Measurements from ENCODE around the gene DMBT1.
A peak's percentile ranks its signal among the peaks of the same experiment; 100 is the strongest.

Gene DMBT1

DNA sequence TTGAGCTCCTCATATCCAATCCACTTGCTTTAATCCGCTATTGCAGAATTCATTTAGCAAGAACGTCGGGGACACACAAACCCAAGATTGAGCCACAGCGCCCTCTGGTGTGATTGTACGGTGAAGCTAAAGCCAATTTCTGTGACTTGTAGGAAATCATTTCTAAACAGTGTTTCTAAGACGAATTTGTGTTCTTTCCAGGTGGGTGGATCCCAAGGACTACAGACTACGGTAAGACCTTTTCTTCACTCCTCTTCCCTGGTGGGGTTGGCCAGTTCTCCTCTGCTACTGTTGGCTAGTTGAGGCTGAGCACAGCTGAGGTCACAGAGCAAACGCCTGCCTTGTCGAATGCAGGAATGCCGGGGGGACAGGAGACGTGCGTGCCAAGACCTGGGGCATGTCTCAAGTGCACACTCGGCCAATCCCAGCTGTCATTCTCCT lies 5.2 kb downstream of the DMBT1 start:
- POLR2A ChIA-PET, result no interaction called here
- CTCF ChIA-PET, result interaction anchor here (0.6 to 1.4 kb wide), 15 partner anchors 8 to 286 kb away, joined by 3 to 12 read pairs (median 3); no protein-coding TSS in a partner anchor
- peak; percentile 69 for DNase-seq (ENCODE audit: extremely low spot score)
- TF ChIP-seq, protein P1, sequence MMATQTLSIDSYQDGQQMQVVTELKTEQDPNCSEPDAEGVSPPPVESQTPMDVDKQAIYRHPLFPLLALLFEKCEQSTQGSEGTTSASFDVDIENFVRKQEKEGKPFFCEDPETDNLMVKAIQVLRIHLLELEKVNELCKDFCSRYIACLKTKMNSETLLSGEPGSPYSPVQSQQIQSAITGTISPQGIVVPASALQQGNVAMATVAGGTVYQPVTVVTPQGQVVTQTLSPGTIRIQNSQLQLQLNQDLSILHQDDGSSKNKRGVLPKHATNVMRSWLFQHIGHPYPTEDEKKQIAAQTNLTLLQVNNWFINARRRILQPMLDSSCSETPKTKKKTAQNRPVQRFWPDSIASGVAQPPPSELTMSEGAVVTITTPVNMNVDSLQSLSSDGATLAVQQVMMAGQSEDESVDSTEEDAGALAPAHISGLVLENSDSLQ (IDR thresholded peaks at IDR 0.05), result no peak
- TF ChIP-seq FOXK2 (IDR thresholded peaks at IDR 0.05) (no peak), CTBP1 (IDR thresholded peaks at IDR 0.05; ENCODE audit: borderline replicate concordance) (no peak), ZNF384 (IDR thresholded peaks at IDR 0.05) (no peak), SP1 (IDR thresholded peaks at IDR 0.05) (no peak), ARNT (IDR thresholded peaks at IDR 0.05) (no peak), BHLHE40 (IDR thresholded peaks at IDR 0.05; ENCODE audit: borderline replicate concordance) (no peak), FOXA1 (IDR thresholded peaks at IDR 0.05) (no peak), L3MBTL2 (conservative IDR thresholded peaks at IDR 0.05) (no peak), LEF1 (IDR thresholded peaks at IDR 0.05; ENCODE audit: borderline replicate concordance) (no peak), SUZ12 (IDR thresholded peaks at IDR 0.05) (no peak)

DNA sequence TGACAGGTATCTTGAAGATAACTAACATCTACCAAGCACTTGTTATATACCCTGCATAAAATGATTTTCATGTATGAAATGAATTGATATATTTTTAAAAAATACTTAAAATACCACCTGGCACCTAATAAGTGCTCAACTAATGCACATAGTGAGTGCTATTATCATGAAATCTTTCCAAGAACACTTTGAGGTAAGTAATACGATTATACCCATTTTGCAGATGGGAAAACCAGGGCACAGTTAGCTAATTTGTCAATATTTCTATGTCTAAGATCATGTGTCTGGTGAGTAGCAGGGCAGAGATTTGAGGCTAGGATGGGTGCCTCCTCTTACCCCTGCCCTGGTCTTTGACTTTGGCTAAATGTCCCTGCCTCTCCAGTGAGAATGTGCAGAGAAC lies 6.1 kb downstream of the DMBT1 start:
- POLR2A ChIA-PET, result no interaction called here
- TF ChIP-seq CTBP1 (IDR thresholded peaks at IDR 0.05; ENCODE audit: borderline replicate concordance) (no peak), TARDBP (IDR thresholded peaks at IDR 0.05) (no peak), ARNT (IDR thresholded peaks at IDR 0.05) (no peak), ZNF384 (IDR thresholded peaks at IDR 0.05) (no peak)
- DNase-seq (ENCODE audit: extremely low spot score), result no peak
- CTCF ChIA-PET, result interaction anchor here (1.4 kb wide), 2 partner anchors 128 to 131 kb away, joined by 5 to 8 read pairs; no protein-coding TSS in a partner anchor

DNA sequence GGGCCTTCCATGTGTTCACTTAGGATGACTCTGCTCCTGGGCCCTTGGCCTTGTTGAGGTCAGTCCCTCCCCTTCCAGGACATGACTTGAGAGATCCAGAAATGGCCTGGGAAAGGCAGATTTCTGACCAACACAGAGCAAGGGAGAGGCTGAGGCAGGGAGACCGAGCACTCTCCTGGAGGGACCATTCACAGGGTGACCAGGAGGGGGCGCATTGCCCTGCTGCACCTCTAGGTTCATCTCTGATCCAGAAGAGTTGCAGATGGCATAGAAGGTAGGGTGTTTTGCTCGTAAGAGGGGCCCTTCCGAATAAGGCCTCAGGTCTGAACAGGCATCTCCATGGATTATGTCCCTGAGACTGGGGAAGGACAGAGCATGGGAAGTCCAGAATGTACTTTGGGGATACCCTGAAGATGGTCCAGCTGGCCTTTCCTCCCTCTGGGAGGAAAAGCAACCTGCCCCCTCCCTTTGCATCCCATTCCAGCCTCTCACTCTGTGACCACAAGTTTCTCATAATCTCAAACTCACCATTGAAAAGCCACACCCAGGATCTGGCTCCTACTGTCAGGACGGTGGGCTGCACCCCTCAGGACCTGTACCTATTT lies 6.6 kb downstream of the DMBT1 start:
- peak; percentile 58 for DNase-seq (ENCODE audit: extremely low spot score)
- TF ChIP-seq SP1 (IDR thresholded peaks at IDR 0.05) (no peak), FOXK2 (IDR thresholded peaks at IDR 0.05) (no peak), SUZ12 (IDR thresholded peaks at IDR 0.05) (no peak), FOXM1 (IDR thresholded peaks at IDR 0.05; ENCODE audit: borderline replicate concordance) (no peak), BHLHE40 (IDR thresholded peaks at IDR 0.05; ENCODE audit: borderline replicate concordance) (no peak), ZNF384 (IDR thresholded peaks at IDR 0.05) (no peak), FOXA1 (IDR thresholded peaks at IDR 0.05) (no peak), HDGF (IDR thresholded peaks at IDR 0.05; ENCODE audit: borderline replicate concordance) (no peak)
- CTCF ChIA-PET, result no interaction called here

DNA sequence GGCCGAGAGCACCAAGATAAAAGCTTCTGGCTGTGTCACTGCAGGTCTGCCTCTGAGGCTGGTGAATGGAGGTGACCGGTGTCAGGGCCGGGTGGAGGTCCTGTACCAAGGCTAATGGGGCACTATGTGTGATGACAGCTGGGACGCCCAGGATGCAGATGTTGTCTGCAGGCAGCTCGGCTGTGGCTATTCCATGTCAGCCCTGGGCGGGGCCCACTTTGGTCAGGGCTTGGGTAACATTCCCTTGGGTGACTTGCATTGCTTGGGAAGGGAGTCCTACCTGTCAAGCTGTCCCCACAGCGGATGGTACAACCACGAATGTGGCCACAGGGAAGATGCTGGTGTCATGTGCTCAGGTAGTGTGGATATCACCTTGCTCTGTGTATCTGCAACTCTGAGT lies 8.0 kb downstream of the DMBT1 start:
- ChIA-PET POLR2A (interaction anchor here (0.6 kb wide), 1 partner anchor 9 kb away, joined by 4 read pairs; no protein-coding TSS in a partner anchor), CTCF (interaction anchor here (0.5 kb wide), 1 partner anchor 132 kb away, joined by 3 read pairs; no protein-coding TSS in a partner anchor)
- TF ChIP-seq, protein P1 (IDR thresholded peaks at IDR 0.05), result no peak
- no peak for TF ChIP-seq FOXA1 (IDR thresholded peaks at IDR 0.05)
- no peak for TF ChIP-seq HDGF (IDR thresholded peaks at IDR 0.05; ENCODE audit: borderline replicate concordance)
- TF ChIP-seq CTBP1 (IDR thresholded peaks at IDR 0.05; ENCODE audit: borderline replicate concordance), result no peak
- no peak for DNase-seq (ENCODE audit: extremely low spot score)

More for the DNA sequence above, 6.6 kb downstream of the DMBT1 start:
- POLR2A ChIA-PET, result no interaction called here

DNA sequence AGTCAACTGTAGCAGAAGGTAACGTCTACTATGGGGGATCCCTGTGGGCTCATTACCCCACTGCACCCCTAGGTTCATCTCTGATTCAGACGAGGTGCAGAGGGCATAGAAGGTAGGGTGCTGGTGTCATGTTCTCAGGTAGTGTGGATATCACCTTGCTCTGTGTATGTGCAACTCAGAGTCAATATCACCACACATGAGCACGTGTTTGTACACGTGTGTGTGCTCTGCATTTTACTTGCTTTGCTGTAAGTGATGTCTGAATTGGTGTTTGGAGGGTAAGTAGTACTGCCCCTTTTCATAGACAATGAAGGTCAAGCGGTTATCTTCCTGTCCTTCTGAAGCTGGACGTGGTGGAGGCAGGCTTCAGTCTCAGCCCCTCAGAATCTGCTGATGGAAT lies 10.4 kb downstream of the DMBT1 start:
- no peak for DNase-seq (ENCODE audit: extremely low spot score)
- ChIA-PET POLR2A (no interaction called here), CTCF (no interaction called here)
- no peak for TF ChIP-seq ARNT (IDR thresholded peaks at IDR 0.05)
- TF ChIP-seq, protein P1 (IDR thresholded peaks at IDR 0.05), result no peak
- no peak for TF ChIP-seq ZNF384 (IDR thresholded peaks at IDR 0.05)
- TF ChIP-seq FOXK2 (IDR thresholded peaks at IDR 0.05), result no peak
- no peak for TF ChIP-seq LEF1 (IDR thresholded peaks at IDR 0.05; ENCODE audit: borderline replicate concordance)
- TF ChIP-seq BHLHE40 (IDR thresholded peaks at IDR 0.05; ENCODE audit: borderline replicate concordance), result no peak
- TF ChIP-seq FOXA1 (IDR thresholded peaks at IDR 0.05), result no peak
- TF ChIP-seq L3MBTL2 (conservative IDR thresholded peaks at IDR 0.05), result no peak
- TF ChIP-seq ELF4 (IDR thresholded peaks at IDR 0.05), result no peak
- no peak for TF ChIP-seq HDGF (IDR thresholded peaks at IDR 0.05; ENCODE audit: borderline replicate concordance)
- TF ChIP-seq SUZ12 (IDR thresholded peaks at IDR 0.05), result no peak
- TF ChIP-seq FOXM1 (IDR thresholded peaks at IDR 0.05; ENCODE audit: borderline replicate concordance), result no peak
- no peak for TF ChIP-seq NFRKB (IDR thresholded peaks at IDR 0.05)

DNA sequence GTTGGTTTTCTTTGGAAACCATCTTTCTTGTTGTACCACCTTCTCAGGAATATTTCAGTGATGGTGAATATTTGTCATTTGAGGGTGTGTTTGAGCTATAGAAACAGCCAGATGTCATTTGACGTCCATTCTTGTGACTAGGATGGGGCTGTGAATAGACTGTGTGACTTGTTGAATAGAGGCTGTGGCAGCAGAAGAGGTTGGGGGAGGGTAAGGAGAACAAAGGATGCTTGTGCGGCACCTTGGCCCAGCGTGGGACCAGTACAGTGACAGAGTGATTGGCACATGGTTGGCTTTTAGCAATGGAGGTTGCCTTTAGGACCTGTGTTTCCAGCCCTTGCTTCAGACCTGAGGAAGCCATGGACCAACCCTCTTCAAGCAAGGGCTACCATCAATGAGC lies 11.3 kb downstream of the DMBT1 start:
- ChIA-PET POLR2A (no interaction called here), CTCF (no interaction called here)
- no peak for DNase-seq (ENCODE audit: extremely low spot score)
- no peak for TF ChIP-seq SUZ12 (IDR thresholded peaks at IDR 0.05)
- no peak for TF ChIP-seq ZNF384 (IDR thresholded peaks at IDR 0.05)
- no peak for TF ChIP-seq ELF4 (IDR thresholded peaks at IDR 0.05)

DNA sequence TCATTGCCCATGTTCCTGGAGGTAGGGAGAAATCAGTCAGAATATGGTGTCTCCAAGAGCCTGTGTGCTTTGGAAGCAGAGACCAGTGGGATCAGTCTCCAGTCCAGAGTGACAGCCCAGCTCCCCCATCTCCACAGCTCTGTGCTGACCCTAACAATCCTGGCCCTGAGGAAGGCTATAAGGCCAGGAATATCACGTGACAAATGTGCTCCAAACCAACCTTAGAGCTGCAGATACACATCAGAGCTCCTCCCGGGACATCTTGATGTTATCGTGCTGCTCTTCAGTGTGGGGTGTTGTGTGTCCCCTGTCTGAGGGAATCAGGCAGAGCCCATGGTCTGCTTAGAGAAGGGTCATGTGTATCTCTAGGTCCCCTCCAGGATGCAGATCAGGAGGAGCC lies 15.2 kb downstream of the DMBT1 start:
- ChIA-PET POLR2A (no interaction called here), CTCF (no interaction called here)
- no peak for DNase-seq (ENCODE audit: extremely low spot score)
- TF ChIP-seq FOXM1 (IDR thresholded peaks at IDR 0.05; ENCODE audit: borderline replicate concordance) (no peak), TARDBP (IDR thresholded peaks at IDR 0.05) (no peak), L3MBTL2 (conservative IDR thresholded peaks at IDR 0.05) (no peak), CTBP1 (IDR thresholded peaks at IDR 0.05; ENCODE audit: borderline replicate concordance) (no peak), ELF4 (IDR thresholded peaks at IDR 0.05) (no peak), NFRKB (IDR thresholded peaks at IDR 0.05) (no peak), FOXA1 (IDR thresholded peaks at IDR 0.05) (no peak), ARNT (IDR thresholded peaks at IDR 0.05) (no peak), SUZ12 (IDR thresholded peaks at IDR 0.05) (no peak), SP1 (IDR thresholded peaks at IDR 0.05) (no peak), LEF1 (IDR thresholded peaks at IDR 0.05; ENCODE audit: borderline replicate concordance) (no peak), FOXK2 (IDR thresholded peaks at IDR 0.05) (no peak), BHLHE40 (IDR thresholded peaks at IDR 0.05; ENCODE audit: borderline replicate concordance) (no peak), ZNF384 (IDR thresholded peaks at IDR 0.05) (no peak), HDGF (IDR thresholded peaks at IDR 0.05; ENCODE audit: borderline replicate concordance) (no peak)
- TF ChIP-seq, protein P1 (IDR thresholded peaks at IDR 0.05), result no peak

All from HEK293T (cell line).